IMR-90 (cell line): Measurements from ENCODE around the gene VARS2. TPM values are rescaled to one million over a fixed set of nuclear protein-coding genes. Genes with fewer than 3 reads are reported as not detected.

Experiments used
- ATAC-seq: fragments of 200-7000 bp; cut with Tn5 transposase; 2 replicates; pipeline ENCODE4 v1.9.1; 2020; ENCODE audit warnings: low read depth, mild to moderate bottlenecking, moderate library complexity
- BruUV-seq: library from RNA; stranded (reverse); fragments of 400-500 nt; replicated peaks from 2 replicates; lab custom pipeline; 2021; lab: Mats Ljungman, UMichigan
- CTCF ChIA-PET: fragments of 300-600 bp; formaldehyde crosslinking; extraction: SDS; loops from one replicate; lab custom pipeline; 2021; ENCODE audit warnings: antibody characterized with exemption; lab: Yijun Ruan, JAX
- POLR2A ChIA-PET: fragments of 300-600 bp; sonication (Branson Sonifier 250); formaldehyde crosslinking; loops from one replicate; lab custom pipeline; 2022; ENCODE audit warnings: antibody characterized with exemption; ENCODE audit not compliant: unreplicated experiment; lab: Charles Lee
- DNase-seq: peaks from one replicate; pipeline ENCODE4 v3.0.0; 2013
- H2AFZ ChIP-seq: replicated peaks from 2 replicates; pipeline ENCODE3; 2013; ENCODE audit warnings: low read length, mild to moderate bottlenecking; ENCODE audit not compliant: poor library complexity
- H2AK5ac ChIP-seq: 2 replicates; pipeline ENCODE4 v1.6.1; 2013; ENCODE audit warnings: low read depth, low read length, inconsistent platforms
- H2AK9ac ChIP-seq: replicated peaks from 2 replicates; pipeline ENCODE3; 2013; ENCODE audit warnings: mild to moderate bottlenecking, low read depth, low read length, moderate library complexity; ENCODE audit not compliant: poor library complexity
- H2BK120ac ChIP-seq: 2 replicates; pipeline ENCODE4 v1.6.1; 2013; ENCODE audit warnings: low read depth, low read length, inconsistent platforms
- H2BK15ac ChIP-seq: 3 replicates; pipeline ENCODE4 v1.6.1; 2013; ENCODE audit warnings: low read depth, low read length, inconsistent platforms
- H2BK20ac ChIP-seq: 2 replicates; pipeline ENCODE4 v1.6.1; 2013; ENCODE audit warnings: low read depth, mild to moderate bottlenecking, inconsistent platforms, low read length, moderate library complexity
- H2BK5ac ChIP-seq: 2 replicates; pipeline ENCODE4 v1.6.1; 2013; ENCODE audit warnings: mild to moderate bottlenecking, low read depth, low read length, inconsistent platforms; ENCODE audit not compliant: poor library complexity, severe bottlenecking
- H3K14ac ChIP-seq: replicated peaks from 2 replicates; pipeline ENCODE4 v1.6.1; 2013; ENCODE audit warnings: low read depth, low read length, inconsistent platforms
- H3K18ac ChIP-seq: 2 replicates; pipeline ENCODE4 v1.6.1; 2013; ENCODE audit warnings: low read depth, low read length, control low read depth
- H3K23ac ChIP-seq: 2 replicates; pipeline ENCODE4 v1.6.1; 2013; ENCODE audit warnings: low read depth, low read length, inconsistent platforms
- H3K27ac ChIP-seq: 2 replicates; pipeline ENCODE4 v1.5.1; 2013; ENCODE audit warnings: mild to moderate bottlenecking, control low read depth, low read length; ENCODE audit not compliant: insufficient read depth
- H3K27me3 ChIP-seq: 2 replicates; pipeline ENCODE4 v1.6.1; 2013; ENCODE audit warnings: low read length; ENCODE audit not compliant: control insufficient read depth, insufficient read depth
- H3K36me3 ChIP-seq: 2 replicates; pipeline ENCODE4 v1.6.1; 2013; ENCODE audit warnings: low read length, mixed read lengths; ENCODE audit not compliant: control insufficient read depth, insufficient read depth
- H3K4ac ChIP-seq: 2 replicates; pipeline ENCODE4 v1.6.1; 2013; ENCODE audit warnings: low read depth, low read length, inconsistent platforms
- H3K4me1 ChIP-seq: 2 replicates; pipeline ENCODE4 v1.6.1; 2013; ENCODE audit warnings: low read length, mixed read lengths; ENCODE audit not compliant: control insufficient read depth, insufficient read depth
- H3K4me2 ChIP-seq: 2 replicates; pipeline ENCODE4 v1.6.1; 2013; ENCODE audit warnings: low read depth, mild to moderate bottlenecking, control low read depth, low read length, moderate library complexity
- H3K4me3 ChIP-seq: 2 replicates; pipeline ENCODE4 v1.5.1; 2013; ENCODE audit warnings: low read depth, mild to moderate bottlenecking, control low read depth, low read length, moderate library complexity; ENCODE audit not compliant: insufficient read depth
- H3K56ac ChIP-seq: 2 replicates; pipeline ENCODE4 v1.6.1; 2013; ENCODE audit warnings: low read length, inconsistent platforms; ENCODE audit not compliant: insufficient read depth; ENCODE audit errors: extremely low read depth
- H3K79me1 ChIP-seq, 2 experiments: 2 replicates each; pipeline ENCODE4 v1.6.1; 2013; ENCODE audit warnings: low read length in 2 of 2, inconsistent platforms in 1 of 2, low read depth in 1 of 2
- H3K9ac ChIP-seq: 2 replicates; pipeline ENCODE4 v1.6.1; 2013; ENCODE audit warnings: low read depth, low read length, control low read depth
- H3K9me1 ChIP-seq: 2 replicates; pipeline ENCODE4 v1.6.1; 2013; ENCODE audit warnings: low read length, inconsistent platforms; ENCODE audit not compliant: insufficient read depth
- H3K9me3 ChIP-seq: 2 replicates; pipeline ENCODE4 v1.6.1; 2013; ENCODE audit warnings: low read length; ENCODE audit not compliant: control insufficient read depth, insufficient read depth
- H4K20me1 ChIP-seq: 2 replicates; pipeline ENCODE4 v1.6.1; 2013; ENCODE audit warnings: low read length, inconsistent platforms; ENCODE audit not compliant: insufficient read depth
- H4K5ac ChIP-seq: 2 replicates; pipeline ENCODE4 v1.6.1; 2013; ENCODE audit warnings: mild to moderate bottlenecking, low read depth, low read length, control low read depth
- H4K8ac ChIP-seq, 2 experiments: 2 replicates each; pipeline ENCODE4 v1.6.1; 2013; ENCODE audit warnings: low read depth in 2 of 2, low read length in 2 of 2, control low read depth in 1 of 2, inconsistent platforms in 1 of 2
- H4K91ac ChIP-seq: 2 replicates; pipeline ENCODE4 v1.6.1; 2013; ENCODE audit warnings: low read depth, low read length, inconsistent platforms; ENCODE audit not compliant: insufficient read depth
- BHLHE40 ChIP-seq: fragments of 150-350 bp; IDR thresholded peaks from 2 replicates; pipeline ENCODE4 v1.6.1; 2016; ENCODE audit warnings: mild to moderate bottlenecking, low read depth, low read length
- CEBPB ChIP-seq: IDR thresholded peaks from 2 replicates; pipeline ENCODE4 v1.6.1; 2012; ENCODE audit warnings: low read depth, low read length, improper control_type of control experiment
- FOS ChIP-seq: fragments of 150-350 bp; IDR thresholded peaks from 2 replicates; pipeline ENCODE4 v1.6.1; 2016; ENCODE audit warnings: low read depth, low read length
- MAZ ChIP-seq: IDR thresholded peaks from 2 replicates; pipeline ENCODE4 v1.6.1; 2012; ENCODE audit warnings: low read depth, mild to moderate bottlenecking, low read length, improper control_type of control experiment, moderate library complexity, borderline replicate concordance
- MXI1 ChIP-seq: IDR thresholded peaks from 2 replicates; pipeline ENCODE4 v1.6.1; 2012; ENCODE audit warnings: low read depth, mild to moderate bottlenecking, low read length, moderate library complexity, borderline replicate concordance
- NFE2L2 ChIP-seq: fragments of 150-350 bp; IDR thresholded peaks from 2 replicates; pipeline ENCODE4 v1.6.1; 2016; ENCODE audit warnings: low read depth, mild to moderate bottlenecking, low read length
- POLR2A ChIP-seq: IDR thresholded peaks from 2 replicates; pipeline ENCODE4 v1.6.1; 2012; ENCODE audit warnings: mild to moderate bottlenecking, low read depth, low read length
- RAD21 ChIP-seq: IDR thresholded peaks from 2 replicates; pipeline ENCODE4 v1.6.1; 2012; ENCODE audit warnings: low read length, improper control_type of control experiment
- RFX5 ChIP-seq: IDR thresholded peaks from 2 replicates; pipeline ENCODE4 v1.8.0; 2012; ENCODE audit warnings: low read depth, mild to moderate bottlenecking, low read length, moderate library complexity
- SMC3 ChIP-seq: fragments of 150-350 bp; IDR thresholded peaks from 2 replicates; pipeline ENCODE4 v1.6.1; 2016; ENCODE audit warnings: low read depth, mild to moderate bottlenecking, antibody characterized with exemption, low read length, moderate library complexity
- WGBS, 2 experiments: methylation state at CpG; one replicate each; pipeline versions ENCODE4 v1.1.5 to v1.1.7; 2013; ENCODE audit warnings: missing lambda C conversion rate in 2 of 2; ENCODE audit not compliant: insufficient read length in 1 of 2; ENCODE audit errors: extremely low coverage in 2 of 2; 5-methylcytosine and 5-hydroxymethylcytosine counted together
- dilution Hi-C: fragments of 300-500 bp; cut with HindIII; formaldehyde crosslinking; loops from one replicate; pipeline ENCODE4 v1.14.3; 2018; ENCODE audit warnings: low sequenced_read_pairs; ENCODE audit not compliant: unreplicated experiment
- in situ Hi-C: fragments of 300-500 bp; cut with MboI; formaldehyde crosslinking; loops from 3 replicates; pipeline ENCODE4 v1.14.3; 2019; ENCODE audit warnings: low sequenced_read_pairs, inconsistent platforms, mixed read lengths
- intact Hi-C: fragments of 100-400 bp; cut with micrococcal nuclease; formaldehyde crosslinking; loops from 2 replicates; pipeline ENCODE4 v1.10.0; 2022
- polyA plus RNA-seq, 3 experiments: library from polyadenylated mRNA; depleted of rRNA; stranded (reverse); fragments of >200 nt; gene quantifications; 2 replicates each; pipeline ENCODE4 v1.2.3, GENCODE V29; 2012; ENCODE audit warnings: low replicate concordance in 1 of 3
- total RNA-seq: library from RNA; depleted of rRNA; stranded (reverse); fragments of >200 nt; gene quantifications from 2 replicates; pipeline ENCODE4 v1.2.3, GENCODE V29; 2012
- TF ChIP-seq, protein P1 (sequence below): fragments of 150-350 bp; IDR thresholded peaks from 2 replicates; pipeline ENCODE4 v1.6.1; 2017; ENCODE audit warnings: mild to moderate bottlenecking, antibody characterized with exemption, low read length, low read depth
- TF ChIP-seq, protein P2 (sequence below): conservative IDR thresholded peaks from 2 replicates; pipeline ENCODE4 v1.5.1; 2012; ENCODE audit warnings: mild to moderate bottlenecking, low read depth, low read length, improper control_type of control experiment
- TF ChIP-seq, protein P3 (sequence below): fragments of 150-350 bp; IDR thresholded peaks from 2 replicates; pipeline ENCODE4 v1.6.1; 2016; ENCODE audit warnings: low read depth, mild to moderate bottlenecking, low read length, moderate library complexity, borderline replicate concordance

The VARS2 gene
- total and polyA plus RNA-seq, 2 of the 4 experiments (the other 2 are of a cell fraction), result 7.2 to 14.0 TPM

DNA sequence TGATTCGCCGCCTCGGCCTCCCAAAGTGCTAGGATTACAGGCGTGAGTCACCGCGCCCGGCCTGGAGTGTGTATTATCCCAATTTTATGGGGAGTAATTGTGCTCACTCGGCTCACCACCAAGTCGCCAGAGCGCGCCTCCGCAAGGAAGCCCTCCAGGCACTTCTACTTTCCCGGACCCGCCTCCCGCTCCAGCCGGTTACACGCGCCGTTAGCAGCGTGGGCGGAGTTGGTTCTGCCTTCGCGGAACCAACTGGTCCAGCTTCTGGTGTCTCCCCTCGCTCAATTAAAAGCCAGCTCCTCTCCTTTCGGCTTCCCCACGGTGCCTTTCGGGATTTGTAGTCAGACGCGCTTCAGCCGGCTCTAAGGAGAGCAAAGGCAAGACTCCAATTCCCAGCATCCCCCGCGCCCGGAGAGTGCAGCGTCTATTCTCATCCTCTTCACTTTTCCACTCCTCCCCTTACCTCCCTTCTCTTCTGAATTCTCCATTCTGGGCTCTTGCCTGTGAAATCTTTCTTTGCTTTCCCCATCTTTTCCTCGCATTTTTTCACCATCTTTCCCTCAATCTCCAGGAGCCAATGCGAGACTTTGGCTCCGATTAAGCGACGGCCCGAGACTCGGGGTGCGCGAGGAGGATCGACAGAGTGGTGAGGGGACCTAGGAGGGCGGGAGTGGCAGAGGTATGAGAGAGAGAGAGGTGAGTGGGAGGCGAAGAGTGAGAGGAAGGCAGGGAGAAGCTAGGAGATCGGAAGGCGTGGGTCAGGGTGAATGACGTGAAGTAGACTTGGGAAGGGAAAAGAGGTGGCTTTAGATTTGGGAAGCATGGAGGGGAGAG is 6.1 kb upstream of the VARS2 start, which contains the start of gene GTF2H4:
GTF2H4 (plus strand) TSS at position 450 of the 834 bp plus-strand sequence.
- peak within 1 kb of the TSS; percentile 96 for H2AFZ ChIP-seq
- dilution Hi-C loops, result no loop called here
- peak; percentile 48; the same call in 1 of the 2 replicates for TF ChIP-seq MAZ
- TF ChIP-seq FOS, result no peak
- peak; percentile 73; the same call in 1 of the 2 replicates for TF ChIP-seq MXI1
- TF ChIP-seq, protein P1, sequence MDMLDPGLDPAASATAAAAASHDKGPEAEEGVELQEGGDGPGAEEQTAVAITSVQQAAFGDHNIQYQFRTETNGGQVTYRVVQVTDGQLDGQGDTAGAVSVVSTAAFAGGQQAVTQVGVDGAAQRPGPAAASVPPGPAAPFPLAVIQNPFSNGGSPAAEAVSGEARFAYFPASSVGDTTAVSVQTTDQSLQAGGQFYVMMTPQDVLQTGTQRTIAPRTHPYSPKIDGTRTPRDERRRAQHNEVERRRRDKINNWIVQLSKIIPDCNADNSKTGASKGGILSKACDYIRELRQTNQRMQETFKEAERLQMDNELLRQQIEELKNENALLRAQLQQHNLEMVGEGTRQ, result no peak
- no peak for TF ChIP-seq NFE2L2
- no peak for TF ChIP-seq POLR2A
- TF ChIP-seq BHLHE40, result no peak
- TF ChIP-seq RAD21, result peak; percentile 15; the same call in 1 of the 2 replicates
- TF ChIP-seq, protein P2, sequence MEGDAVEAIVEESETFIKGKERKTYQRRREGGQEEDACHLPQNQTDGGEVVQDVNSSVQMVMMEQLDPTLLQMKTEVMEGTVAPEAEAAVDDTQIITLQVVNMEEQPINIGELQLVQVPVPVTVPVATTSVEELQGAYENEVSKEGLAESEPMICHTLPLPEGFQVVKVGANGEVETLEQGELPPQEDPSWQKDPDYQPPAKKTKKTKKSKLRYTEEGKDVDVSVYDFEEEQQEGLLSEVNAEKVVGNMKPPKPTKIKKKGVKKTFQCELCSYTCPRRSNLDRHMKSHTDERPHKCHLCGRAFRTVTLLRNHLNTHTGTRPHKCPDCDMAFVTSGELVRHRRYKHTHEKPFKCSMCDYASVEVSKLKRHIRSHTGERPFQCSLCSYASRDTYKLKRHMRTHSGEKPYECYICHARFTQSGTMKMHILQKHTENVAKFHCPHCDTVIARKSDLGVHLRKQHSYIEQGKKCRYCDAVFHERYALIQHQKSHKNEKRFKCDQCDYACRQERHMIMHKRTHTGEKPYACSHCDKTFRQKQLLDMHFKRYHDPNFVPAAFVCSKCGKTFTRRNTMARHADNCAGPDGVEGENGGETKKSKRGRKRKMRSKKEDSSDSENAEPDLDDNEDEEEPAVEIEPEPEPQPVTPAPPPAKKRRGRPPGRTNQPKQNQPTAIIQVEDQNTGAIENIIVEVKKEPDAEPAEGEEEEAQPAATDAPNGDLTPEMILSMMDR, result no peak
- no peak for TF ChIP-seq CEBPB
- TF ChIP-seq, protein P3, sequence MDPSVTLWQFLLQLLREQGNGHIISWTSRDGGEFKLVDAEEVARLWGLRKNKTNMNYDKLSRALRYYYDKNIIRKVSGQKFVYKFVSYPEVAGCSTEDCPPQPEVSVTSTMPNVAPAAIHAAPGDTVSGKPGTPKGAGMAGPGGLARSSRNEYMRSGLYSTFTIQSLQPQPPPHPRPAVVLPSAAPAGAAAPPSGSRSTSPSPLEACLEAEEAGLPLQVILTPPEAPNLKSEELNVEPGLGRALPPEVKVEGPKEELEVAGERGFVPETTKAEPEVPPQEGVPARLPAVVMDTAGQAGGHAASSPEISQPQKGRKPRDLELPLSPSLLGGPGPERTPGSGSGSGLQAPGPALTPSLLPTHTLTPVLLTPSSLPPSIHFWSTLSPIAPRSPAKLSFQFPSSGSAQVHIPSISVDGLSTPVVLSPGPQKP, result no peak
- TF ChIP-seq RFX5, result no peak
- peak; percentile 1; the same call in 1 of the 2 replicates for TF ChIP-seq SMC3

More for the DNA sequence above, 6.1 kb upstream of the VARS2 start, which contains the start of gene GTF2H4:
- POLR2A ChIA-PET, result interaction anchor here (1.0 kb wide), 1 partner anchor 126 kb away, joined by 3 read pairs; no protein-coding TSS in a partner anchor
- peak within 1 kb of the TSS; percentile 78 for H2BK5ac ChIP-seq
- peak within 1 kb of the TSS; percentile 56 for H3K56ac ChIP-seq
- peak within 1 kb of the TSS; percentile 87 for H4K5ac ChIP-seq
- no peak within 1 kb of the TSS for H2BK15ac ChIP-seq
- intact Hi-C loops (loop anchor here (1.0 kb wide), 1 partner anchor 80 kb away; no protein-coding TSS in a partner anchor), in situ Hi-C loops (no loop called here)
- DNase-seq (peak; percentile 98), ATAC-seq (peak; percentile 99)
- H2AK9ac ChIP-seq, result peak within 1 kb of the TSS; percentile 96
- H3K27me3 ChIP-seq, result no peaks in the 10 kb centered on the region
- H3K23ac ChIP-seq, result peak within 1 kb of the TSS; percentile 80
- H4K91ac ChIP-seq, result peak within 1 kb of the TSS; percentile 79
- no peaks in the 10 kb centered on the region for H4K20me1 ChIP-seq
- H3K9me3 ChIP-seq, result no peaks in the 10 kb centered on the region
- no TSS peak for BruUV-seq
- peak within 1 kb of the TSS; percentile 69 for H2AK5ac ChIP-seq
- H2BK120ac ChIP-seq, result no peak within 1 kb of the TSS
- H3K4me1 ChIP-seq, result peaks cover 5% of the 10 kb centered on the region
- peak within 1 kb of the TSS; percentile 96 for H3K14ac ChIP-seq
- H3K79me1 ChIP-seq, result peaks cover 13 to 19% of the 10 kb centered on the region in 2 experiments
- peak within 1 kb of the TSS; percentile 24; the same call in 1 of the 2 replicates for H3K18ac ChIP-seq
- H3K9me1 ChIP-seq, result no peaks in the 10 kb centered on the region
- H3K9ac ChIP-seq, result peak within 1 kb of the TSS; percentile 95
- peak within 1 kb of the TSS; percentile 86 for H3K4me2 ChIP-seq
- H3K4ac ChIP-seq, result peak within 1 kb of the TSS; percentile 96
- WGBS, 2 experiments, result 1% methylated on average over 16 of the region's 49 CpGs; no CpG with 5 or more reads in 1 of the 2 experiments
- peak within 1 kb of the TSS; percentile 77 for H3K27ac ChIP-seq
- H3K36me3 ChIP-seq, result peaks cover 14% of the 10 kb centered on the region
- H3K4me3 ChIP-seq, result peak within 1 kb of the TSS; percentile 96
- no peak within 1 kb of the TSS for H2BK20ac ChIP-seq
- CTCF ChIA-PET, result interaction anchor here (1.0 to 2.5 kb wide), 2 partner anchors 79 to 172 kb away, joined by 4 to 8 read pairs; no protein-coding TSS in a partner anchor
- H4K8ac ChIP-seq, result peak within 1 kb of the TSS; percentile 86 to 95
